Naive thymus-derived CD8-positive, alpha-beta T cell (primary cell): ENCODE data around the gene IQSEC3. TPM values are rescaled to one million over a fixed set of nuclear protein-coding genes. Genes with fewer than 3 reads are reported as not detected.
"Not testable (repeated sequence)": the region's sequence is repeated elsewhere in the genome, so short reads cannot be mapped to it uniquely, and the experiment has no call there.

Source experiments
- ATAC-seq, 2 donors: fragments of 150-1000 bp; cut with Tn5 transposase in 1 of 2; sonication (Bioruptor Pico), chemical (Tn5 transposase) in 1 of 2; 1 replicate in 1 of 2; 2 replicates in 1 of 2; pipeline ENCODE4 v1.10.0; 2021; ENCODE audit warnings: mild to moderate bottlenecking in 2 of 2, moderate library complexity in 2 of 2
- POLR2A ChIA-PET: fragments of 350-600 bp; sonication (Branson Sonifier 250); formaldehyde crosslinking; loops from one replicate; lab custom pipeline; 2021; ENCODE audit warnings: antibody characterized with exemption; lab: Charles Lee
- DNase-seq, 10 donors: peaks; one replicate each; pipeline versions ENCODE4 v3.0.0 to v3.0.0-alpha.2; 2020 to 2022
- H3K27ac Mint-ChIP-seq, 10 donors: one replicate each; pipeline ENCODE4 v1.8.0; 2020 to 2022; ENCODE audit warnings: mild to moderate bottlenecking in 10 of 10, mixed read lengths in 10 of 10, moderate library complexity in 4 of 10, inconsistent platforms in 1 of 10
- H3K27me3 Mint-ChIP-seq, 5 donors: one replicate each; pipeline ENCODE4 v1.8.0; 2021 to 2022; ENCODE audit warnings: mixed read lengths in 5 of 5
- H3K36me3 Mint-ChIP-seq, 3 donors: one replicate each; pipeline ENCODE4 v1.8.0; 2020 to 2022; ENCODE audit warnings: mixed read lengths in 3 of 3, mild to moderate bottlenecking in 2 of 3, inconsistent platforms in 1 of 3
- H3K4me1 Mint-ChIP-seq, 4 donors: one replicate each; pipeline ENCODE4 v1.8.0; 2021 to 2022; ENCODE audit warnings: mixed read lengths in 4 of 4
- H3K4me3 Mint-ChIP-seq, 10 donors: one replicate each; pipeline ENCODE4 v1.8.0; 2020 to 2022; ENCODE audit warnings: mild to moderate bottlenecking in 10 of 10, mixed read lengths in 10 of 10, moderate library complexity in 6 of 10, inconsistent platforms in 1 of 10
- H3K9me3 Mint-ChIP-seq, 9 donors: one replicate each; pipeline ENCODE4 v1.8.0; 2020 to 2022; ENCODE audit warnings: mixed read lengths in 9 of 9, mild to moderate bottlenecking in 3 of 9, inconsistent platforms in 1 of 9, moderate library complexity in 1 of 9
- polyA plus RNA-seq, 3 donors: library from polyadenylated mRNA; unstranded; fragments of 300-500 nt; fragmentation: Illumina TruSeq; gene quantifications; one replicate each; pipeline ENCODE4 v1.2.3, GENCODE V29; 2021
- total RNA-seq, 8 experiments: library from RNA in 2 of 8; stranded (reverse) in 2 of 8; gene quantifications; one replicate each; pipeline ENCODE4 v1.2.3 and lab custom pipeline; 2021 to 2026

The IQSEC3 gene
- total and polyA plus RNA-seq, 5 experiments from 2014 or later, result 0.42 to 19.3 (median 1.1) TPM

GRCh38 chr12:125075-125474, 58.5 kb downstream of the IQSEC3 start:
- H3K9me3 Mint-ChIP-seq, result no peaks in the 10 kb centered on the region
- no peak overlapping the region for H3K4me3 Mint-ChIP-seq
- no peak for DNase-seq
- peaks cover 2 to 36% (median 12%) of the 10 kb centered on the region in 5 donors for H3K27me3 Mint-ChIP-seq
- H3K27ac Mint-ChIP-seq, result no peak overlapping the region
- ATAC-seq, result no peak
- no peaks in the 10 kb centered on the region for H3K36me3 Mint-ChIP-seq
- POLR2A ChIA-PET, result no interaction called here
- peaks cover 0 to 5% (median 0%) of the 10 kb centered on the region in 4 donors for H3K4me1 Mint-ChIP-seq

- DNase-seq (no peak), ATAC-seq (no peak)
- POLR2A ChIA-PET, result no interaction called here
- no peaks in the 10 kb centered on the region for H3K9me3 Mint-ChIP-seq
- no peak overlapping the region for H3K27ac Mint-ChIP-seq
- H3K4me1 Mint-ChIP-seq, result peaks cover 0 to 5% (median 0%) of the 10 kb centered on the region in 4 donors
- H3K27me3 Mint-ChIP-seq, result peaks cover 0 to 31% (median 12%) of the 10 kb centered on the region in 5 donors
- H3K4me3 Mint-ChIP-seq, result no peak overlapping the region
- no peaks in the 10 kb centered on the region for H3K36me3 Mint-ChIP-seq
These were observed 59.0 kb downstream of the IQSEC3 start for GRCh38 chr12:125566-125965.

GRCh38 chr12:128079-128478, 61.5 kb downstream of the IQSEC3 start:
- Mint-ChIP-seq H3K4me1 (peaks cover 0 to 2% (median 0%) of the 10 kb centered on the region in 4 donors), H3K4me3 (no peak overlapping the region), H3K27me3 (peaks cover 0 to 30% (median 17%) of the 10 kb centered on the region in 5 donors), H3K9me3 (no peaks in the 10 kb centered on the region), H3K27ac (no peak overlapping the region), H3K36me3 (no peaks in the 10 kb centered on the region)
- no peak for ATAC-seq
- POLR2A ChIA-PET, result no interaction called here
- no peak for DNase-seq

GRCh38 chr12:129001-129400, 62.4 kb downstream of the IQSEC3 start:
- POLR2A ChIA-PET, result no interaction called here
- Mint-ChIP-seq H3K27me3 (peaks cover 0 to 30% (median 21%) of the 10 kb centered on the region in 5 donors), H3K4me1 (peaks cover 0 to 2% (median 0%) of the 10 kb centered on the region in 4 donors), H3K4me3 (no peak overlapping the region), H3K36me3 (no peaks in the 10 kb centered on the region), H3K27ac (no peak overlapping the region), H3K9me3 (no peaks in the 10 kb centered on the region)
- ATAC-seq (no peak), DNase-seq (no peak)

GRCh38 chr12:130519-130918, 64.0 kb downstream of the IQSEC3 start:
- H3K4me1 Mint-ChIP-seq, result peaks cover 0 to 2% (median 0%) of the 10 kb centered on the region in 4 donors
- DNase-seq (no peak), ATAC-seq (no peak)
- POLR2A ChIA-PET, result no interaction called here
- H3K36me3 Mint-ChIP-seq, result no peaks in the 10 kb centered on the region
- H3K9me3 Mint-ChIP-seq, result no peaks in the 10 kb centered on the region
- no peak overlapping the region for H3K27ac Mint-ChIP-seq
- no peak overlapping the region for H3K4me3 Mint-ChIP-seq
- peaks cover 0 to 30% (median 21%) of the 10 kb centered on the region in 5 donors for H3K27me3 Mint-ChIP-seq

GRCh38 chr12:131008-131407, 64.4 kb downstream of the IQSEC3 start:
- Mint-ChIP-seq H3K27ac (no peak overlapping the region), H3K9me3 (no peaks in the 10 kb centered on the region), H3K36me3 (no peaks in the 10 kb centered on the region), H3K4me1 (peaks cover 0 to 2% (median 0%) of the 10 kb centered on the region in 4 donors), H3K27me3 (peaks cover 1 to 31% (median 21%) of the 10 kb centered on the region in 5 donors), H3K4me3 (no peak overlapping the region)
- no peak for DNase-seq
- POLR2A ChIA-PET, result no interaction called here
- ATAC-seq, result no peak

- DNase-seq (no peak), ATAC-seq (no peak)
- H3K27ac Mint-ChIP-seq, result peak overlapping the region in 1 of 10 donors; percentile 27
- H3K27me3 Mint-ChIP-seq, result peaks cover 1 to 37% (median 21%) of the 10 kb centered on the region in 5 donors
- POLR2A ChIA-PET, result no interaction called here
- H3K9me3 Mint-ChIP-seq, result no peaks in the 10 kb centered on the region
- H3K4me3 Mint-ChIP-seq, result no peak overlapping the region
- no peaks in the 10 kb centered on the region for H3K36me3 Mint-ChIP-seq
- H3K4me1 Mint-ChIP-seq, result peaks cover 0 to 2% (median 0%) of the 10 kb centered on the region in 4 donors
These were observed 65.3 kb downstream of the IQSEC3 start for GRCh38 chr12:131732-132495.

GRCh38 chr12:133616-134232, 67.2 kb downstream of the IQSEC3 start:
- H3K9me3 Mint-ChIP-seq, DNase-seq, H3K36me3 Mint-ChIP-seq, ATAC-seq, H3K4me1 Mint-ChIP-seq, POLR2A ChIA-PET, H3K4me3 Mint-ChIP-seq: not testable (repeated sequence)
- H3K27me3 Mint-ChIP-seq, result peaks cover 1 to 43% (median 15%) of the 10 kb centered on the region in 5 donors
- H3K27ac Mint-ChIP-seq, result peak overlapping the region in 2 of 10 donors; percentile 9 to 19

GRCh38 chr12:135138-135537, 68.6 kb downstream of the IQSEC3 start:
- Mint-ChIP-seq H3K36me3 (no peaks in the 10 kb centered on the region), H3K27ac (peak overlapping the region in 2 of 10 donors; percentile 40 to 48), H3K27me3 (peaks cover 5 to 54% (median 17%) of the 10 kb centered on the region in 5 donors)

GRCh38 chr12:138171-138897, 71.8 kb downstream of the IQSEC3 start:
- H3K36me3 Mint-ChIP-seq, result no peaks in the 10 kb centered on the region

More at GRCh38 chr12:135138-135537, 68.6 kb downstream of the IQSEC3 start:
- ATAC-seq (no peak), DNase-seq (no peak)
- POLR2A ChIA-PET, result no interaction called here
- no peak overlapping the region for H3K4me3 Mint-ChIP-seq
- H3K4me1 Mint-ChIP-seq, result peaks cover 2 to 15% (median 7%) of the 10 kb centered on the region in 4 donors
- no peaks in the 10 kb centered on the region for H3K9me3 Mint-ChIP-seq

GRCh38 chr12:138898-139534, 72.4 kb downstream of the IQSEC3 start:
- Mint-ChIP-seq H3K4me1 (peaks cover 2 to 26% (median 12%) of the 10 kb centered on the region in 4 donors), H3K36me3 (no peaks in the 10 kb centered on the region), H3K9me3 (no peaks in the 10 kb centered on the region), H3K27me3 (peaks cover 3 to 50% (median 15%) of the 10 kb centered on the region in 5 donors), H3K27ac (peak overlapping the region in 6 of 10 donors; percentile 63 to 89 (median 77)), H3K4me3 (peak overlapping the region; percentile 54 to 93 (median 86))
- POLR2A ChIA-PET, result interaction anchor here (1.2 kb wide), 1 partner anchor 34 kb away, joined by 3 read pairs; no protein-coding TSS in a partner anchor
- ATAC-seq (peak; percentile 49 to 82), DNase-seq (peak in 3 of 10 donors; percentile 16 to 34 (median 28))

More at GRCh38 chr12:138171-138897, 71.8 kb downstream of the IQSEC3 start:
- Mint-ChIP-seq H3K4me3 (peak overlapping the region in 9 of 10 donors; percentile 54 to 93 (median 86)), H3K27ac (peak overlapping the region in 4 of 10 donors; percentile 43 to 89 (median 66)), H3K4me1 (peaks cover 2 to 26% (median 10%) of the 10 kb centered on the region in 4 donors), H3K27me3 (peaks cover 4 to 50% (median 15%) of the 10 kb centered on the region in 5 donors), H3K9me3 (no peaks in the 10 kb centered on the region)
- no peak for DNase-seq
- POLR2A ChIA-PET, result interaction anchor here (0.7 to 1.2 kb wide), 2 partner anchors 33 kb away, joined by 3 read pairs; no protein-coding TSS in a partner anchor
- ATAC-seq, result peak in 1 of 2 donors; percentile 16

- H3K27ac Mint-ChIP-seq, result peak overlapping the region in 7 of 10 donors; percentile 10 to 90 (median 75)
- H3K4me1 Mint-ChIP-seq, result peaks cover 2 to 30% (median 15%) of the 10 kb centered on the region in 4 donors
- no peak for DNase-seq
- H3K27me3 Mint-ChIP-seq, result peaks cover 3 to 50% (median 15%) of the 10 kb centered on the region in 5 donors
- H3K4me3 Mint-ChIP-seq, result peak overlapping the region; percentile 54 to 93 (median 86)
- ATAC-seq, result no peak
- H3K9me3 Mint-ChIP-seq, result no peaks in the 10 kb centered on the region
- POLR2A ChIA-PET, result interaction anchor here (1.2 kb wide), 1 partner anchor 34 kb away, joined by 3 read pairs; no protein-coding TSS in a partner anchor
- no peaks in the 10 kb centered on the region for H3K36me3 Mint-ChIP-seq
These were observed 73.0 kb downstream of the IQSEC3 start for GRCh38 chr12:139585-139984.
